Middle frontal gyrus (tissue), 1 donor: ENCODE data around the gene DNAAF3.
"Not testable (repeated sequence)": the region's sequence is repeated elsewhere in the genome, so short reads cannot be mapped to it uniquely, and the experiment has no call there.

Experiments used
- DNase-seq: peaks from one replicate; pipeline ENCODE4 v3.0.0-alpha.2; 2015; ENCODE audit warnings: low spot score; ENCODE audit errors: extremely low spot score

Gene DNAAF3

GRCh38 chr19:55176076-55176475 lies 9.7 kb upstream of the DNAAF3 start:
- DNase-seq = no peak

GRCh38 chr19:55175117-55175867 lies 8.9 kb upstream of the DNAAF3 start:
- DNase-seq = no peak

GRCh38 chr19:55174425-55175116 lies 8.2 kb upstream of the DNAAF3 start:
- DNase-seq = no peak

- no peak for DNase-seq
These were observed 7.4 kb upstream of the DNAAF3 start for GRCh38 chr19:55173714-55174409.

- DNase-seq = no peak
These were observed 6.8 kb upstream of the DNAAF3 start for GRCh38 chr19:55173186-55173713.

GRCh38 chr19:55172741-55173140 lies 6.3 kb upstream of the DNAAF3 start:
- no peak for DNase-seq

- not testable (repeated sequence) for DNase-seq
These were observed 5.9 kb upstream of the DNAAF3 start for GRCh38 chr19:55172318-55172717.

GRCh38 chr19:55171440-55171839 lies 5.0 kb upstream of the DNAAF3 start:
- DNase-seq = no peak

GRCh38 chr19:55169136-55169535 lies 2.7 kb upstream of the DNAAF3 start:
- no peak for DNase-seq

- DNase-seq = no peak
These were observed 372 bp downstream of the DNAAF3 start for GRCh38 chr19:55165952-55166529.

- DNase-seq = no peak
These were observed 4.7 kb downstream of the DNAAF3 start for GRCh38 chr19:55161571-55162322.

- no peak for DNase-seq
These were observed 5.4 kb downstream of the DNAAF3 start for GRCh38 chr19:55160986-55161365.

GRCh38 chr19:55160128-55160985 lies 6.1 kb downstream of the DNAAF3 start:
- no peak for DNase-seq

- no peak for DNase-seq
These were observed 7.3 kb downstream of the DNAAF3 start for GRCh38 chr19:55158848-55159749.

- DNase-seq = no peak
These were observed 8.0 kb downstream of the DNAAF3 start for GRCh38 chr19:55158423-55158822.

GRCh38 chr19:55157064-55157908 lies 9.1 kb downstream of the DNAAF3 start, which contains the start of gene TNNI3:
TSS of gene TNNI3 (minus strand) at chr19:55157732. CDS start at chr19:55157589, 143 bp downstream.
- no peak for DNase-seq

- DNase-seq = no peak
These were observed 10.0 kb downstream of the DNAAF3 start for GRCh38 chr19:55156202-55157063.
